Esophagus muscularis mucosa (tissue), 3 donors: Measurements from ENCODE around the gene CREBL2.

Experiments used
- CTCF ChIP-seq, 3 experiments: fragments of 200-600 bp in 2 of 3; fragments of 450-650 bp in 1 of 3; sonication (generic) in 2 of 3; IDR thresholded peaks; one replicate each; pipeline ENCODE4 v1.5.1; 2017 to 2019; ENCODE audit warnings: antibody characterized with exemption in 3 of 3, mild to moderate bottlenecking in 2 of 3, moderate library complexity in 1 of 3
- POLR2A ChIP-seq: fragments of 450-650 bp; IDR thresholded peaks from one replicate; pipeline ENCODE4 v1.6.1; 2017; ENCODE audit warnings: antibody characterized with exemption, moderate library complexity, mild to moderate bottlenecking, low read depth

GRCh38 chr12:12691549-12691948 is 79.9 kb downstream of the CREBL2 start:
- TF ChIP-seq CTCF (IDR thresholded peaks at IDR 0.05): no peak
- TF ChIP-seq POLR2A: no peak
